Body of pancreas (tissue), 4 donors: ENCODE measurements around the gene ARHGAP30.

ENCODE experiments used
- POLR2A ChIP-seq, 3 donors: fragments of 450-650 bp; IDR thresholded peaks; one replicate each; pipeline ENCODE4 v1.6.1; 2016; ENCODE audit warnings: antibody characterized with exemption in 3 of 3, mild to moderate bottlenecking in 2 of 3
- TF ChIP-seq, protein P1 (sequence below), 7 experiments: fragments of 450-650 bp in 4 of 7; fragments of 200-600 bp in 3 of 7; sonication (generic) in 3 of 7; IDR thresholded peaks; one replicate each; pipeline ENCODE4 v1.5.1; 2016 to 2019; ENCODE audit warnings: antibody characterized with exemption in 7 of 7

DNA sequence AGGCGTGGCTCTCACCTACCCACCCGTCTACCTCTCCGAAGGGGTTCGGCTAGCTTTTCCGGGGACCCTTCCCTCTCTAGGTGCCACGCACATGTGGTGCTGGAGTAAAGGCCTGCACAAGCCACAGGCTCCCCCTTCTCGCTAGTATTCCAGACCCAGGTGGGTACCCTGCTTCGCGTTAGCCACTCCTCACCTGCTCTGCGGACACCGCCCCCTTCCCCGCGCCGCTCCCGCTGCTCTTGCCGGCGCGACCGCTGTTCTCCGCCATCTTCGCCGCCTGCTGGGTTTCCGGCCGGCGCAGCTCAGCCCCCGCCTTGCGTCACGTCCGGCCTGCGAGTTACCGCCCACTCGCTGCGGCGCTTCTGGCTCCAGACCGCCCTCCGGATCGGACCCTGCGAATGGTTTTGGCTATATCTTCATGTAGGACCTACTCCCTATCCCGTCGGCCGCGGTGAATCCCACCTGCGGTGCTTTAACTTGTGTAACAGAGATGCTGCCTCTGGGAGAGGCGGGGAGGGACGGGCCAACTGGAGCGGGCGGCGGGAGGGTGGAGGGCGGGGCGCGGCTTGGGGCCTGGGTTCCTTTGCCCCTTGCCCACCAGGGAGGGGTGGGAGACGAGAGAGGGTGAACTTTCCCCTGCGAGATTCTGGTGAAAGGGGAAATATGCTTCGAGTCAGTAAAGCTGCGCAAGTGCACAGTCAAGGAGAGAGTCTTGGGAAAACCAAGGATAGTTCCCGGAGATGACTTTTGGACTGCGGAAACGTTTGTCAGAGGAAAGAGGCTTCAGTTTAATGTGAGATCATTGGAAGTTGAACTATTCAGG lies 48.3 kb upstream of the ARHGAP30 start, which contains the start of the genes NIT1 and PFDN2:
- TF ChIP-seq, protein P1, sequence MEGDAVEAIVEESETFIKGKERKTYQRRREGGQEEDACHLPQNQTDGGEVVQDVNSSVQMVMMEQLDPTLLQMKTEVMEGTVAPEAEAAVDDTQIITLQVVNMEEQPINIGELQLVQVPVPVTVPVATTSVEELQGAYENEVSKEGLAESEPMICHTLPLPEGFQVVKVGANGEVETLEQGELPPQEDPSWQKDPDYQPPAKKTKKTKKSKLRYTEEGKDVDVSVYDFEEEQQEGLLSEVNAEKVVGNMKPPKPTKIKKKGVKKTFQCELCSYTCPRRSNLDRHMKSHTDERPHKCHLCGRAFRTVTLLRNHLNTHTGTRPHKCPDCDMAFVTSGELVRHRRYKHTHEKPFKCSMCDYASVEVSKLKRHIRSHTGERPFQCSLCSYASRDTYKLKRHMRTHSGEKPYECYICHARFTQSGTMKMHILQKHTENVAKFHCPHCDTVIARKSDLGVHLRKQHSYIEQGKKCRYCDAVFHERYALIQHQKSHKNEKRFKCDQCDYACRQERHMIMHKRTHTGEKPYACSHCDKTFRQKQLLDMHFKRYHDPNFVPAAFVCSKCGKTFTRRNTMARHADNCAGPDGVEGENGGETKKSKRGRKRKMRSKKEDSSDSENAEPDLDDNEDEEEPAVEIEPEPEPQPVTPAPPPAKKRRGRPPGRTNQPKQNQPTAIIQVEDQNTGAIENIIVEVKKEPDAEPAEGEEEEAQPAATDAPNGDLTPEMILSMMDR (IDR thresholded peaks at IDR 0.05) = no peak
- peak; percentile 71 to 93 (median 90) for TF ChIP-seq POLR2A (IDR thresholded peaks at IDR 0.05)
